Measurements from ENCODE around the gene MACROD2. TPM values are rescaled to one million over a fixed set of nuclear protein-coding genes. Genes with fewer than 3 reads are reported as not detected.
A peak's percentile ranks its signal among the peaks of the same experiment; 100 is the strongest.

Gene MACROD2
- total RNA-seq, 1 experiment from 2014 or later, result 1.6 TPM

- H3K9me3 Mint-ChIP-seq, result peaks cover 5 to 9% of the 10 kb centered on the region in 2 experiments; a peak in 4 of 5 replicates
- peaks cover 44 to 51% of the 10 kb centered on the region in 2 experiments for H3K4me1 Mint-ChIP-seq
- Histone ChIP-seq H3K9ac (ENCODE audit: extremely low read depth, insufficient read length, low read length) (no peak overlapping the region), H3K56ac (ENCODE audit: insufficient read length, low read depth, low read length) (no peak overlapping the region), H2AK5ac (ENCODE audit: insufficient read length, low read length) (no peak overlapping the region), H2BK15ac (ENCODE audit: low read depth, low read length) (no peak overlapping the region), H3K23me2 (ENCODE audit: insufficient read length, low read depth, low read length, poor library complexity, severe bottlenecking) (no peaks in the 10 kb centered on the region), H2AFZ (ENCODE audit: low read length) (no peak overlapping the region), H3K79me1 (ENCODE audit: insufficient read depth, low read depth, low read length, poor library complexity, severe bottlenecking) (no peaks in the 10 kb centered on the region), H3K4me1 (ENCODE audit: insufficient read depth, low read length) (peaks cover 6% of the 10 kb centered on the region; the same call in 1 of the 2 replicates), H3K4me2 (ENCODE audit: insufficient read depth, insufficient read length, low read length) (no peak overlapping the region), H3K4ac (ENCODE audit: low read depth, low read length) (no peak overlapping the region), H4K91ac (ENCODE audit: insufficient read length, low read depth, low read length) (no peak overlapping the region), H3K14ac (ENCODE audit: insufficient read depth, low read length) (no peak overlapping the region), H4K5ac (ENCODE audit: insufficient read length, low read depth, low read length) (no peak overlapping the region), H2BK12ac (ENCODE audit: insufficient read length, low read depth, low read length) (no peak overlapping the region), H3K9me3 (ENCODE audit: control insufficient read depth, low read depth, low read length) (no peaks in the 10 kb centered on the region), H3K27me3 (ENCODE audit: insufficient read depth, low read length) (no peaks in the 10 kb centered on the region), H4K20me1 (ENCODE audit: control insufficient read depth, insufficient read depth, insufficient read length) (no peaks in the 10 kb centered on the region), H4K8ac (replicated peaks; ENCODE audit: insufficient read length, low read depth, low read length) (no peak overlapping the region), H3K79me2 (ENCODE audit: insufficient read depth, low read length) (no peaks in the 10 kb centered on the region), H2BK5ac (ENCODE audit: insufficient read length, low read length) (no peak overlapping the region), H3T11ph (ENCODE audit: low read length) (no peak overlapping the region), H3K23ac (ENCODE audit: insufficient read length, low read depth, low read length) (no peak overlapping the region), H3K27ac (ENCODE audit: insufficient read length, low read depth, low read length) (no peak overlapping the region), H3K18ac (ENCODE audit: insufficient read length, low read depth, low read length) (no peak overlapping the region), H2BK20ac (ENCODE audit: low read depth, low read length, poor library complexity, severe bottlenecking) (no peak overlapping the region), H2BK120ac (ENCODE audit: low read depth, low read length, poor library complexity, severe bottlenecking) (no peak overlapping the region)
- H3K27ac Mint-ChIP-seq, result peak overlapping the region; percentile 30 to 92 (median 80); a peak in 6 of 7 replicates
- peaks cover 7% of the 10 kb centered on the region for H3K27me3 Mint-ChIP-seq (ENCODE audit: low read depth)
- no peak for TF ChIP-seq CTCF (conservative IDR thresholded peaks at IDR 0.05)
- WGBS (ENCODE audit: extremely low coverage, insufficient read length, low lambda C conversion rate), result no CpG with 5 or more reads among the region's 3 CpGs
- DNase-seq, result no peak
- peaks cover 0 to 21% (median 9%) of the 10 kb centered on the region in 3 experiments; a peak in 5 of 7 replicates for H3K36me3 Mint-ChIP-seq (ENCODE audit: insufficient read depth in 1 of 3, low read depth in 3 of 3)
- peak overlapping the region in 1 of 2 experiments; percentile 10; a peak in 1 of 5 replicates for H3K4me3 Mint-ChIP-seq
Measured at GRCh38 chr20:15561070-15561569, 1565.8 kb downstream of the MACROD2 start.

All from H9 (cell line).